Omental fat pad (tissue), 4 donors: ENCODE data around the gene RRBP1. TPM values are rescaled to one million over a fixed set of nuclear protein-coding genes. Genes with fewer than 3 reads are reported as not detected.
A peak's percentile ranks its signal among the peaks of the same experiment; 100 is the strongest.

Experiments used
- ATAC-seq: fragments of 150-250 bp; one replicate; pipeline ENCODE4 v1.9.1; 2016; ENCODE audit warnings: mild to moderate bottlenecking, moderate library complexity; ENCODE audit not compliant: low FRiP score
- DNase-seq: peaks from one replicate; pipeline ENCODE4 v3.0.0-alpha.2; 2019; ENCODE audit warnings: low spot score
- total RNA-seq, 4 donors: library from RNA; depleted of rRNA; stranded (reverse); fragments of >200 nt; gene quantifications; one replicate each; pipeline ENCODE4 v1.1.0, GENCODE V29; 2016
- TF ChIP-seq, protein P1 (sequence below), 3 donors: fragments of 450-650 bp; IDR thresholded peaks; one replicate each; pipeline ENCODE4 v1.5.1; 2016 to 2017; ENCODE audit warnings: antibody characterized with exemption in 3 of 3, mild to moderate bottlenecking in 3 of 3, moderate library complexity in 2 of 3

Gene RRBP1
- total RNA-seq, 4 donors from 2014 or later, result 67.9 to 142 (median 87.2) TPM

- TF ChIP-seq, protein P1, sequence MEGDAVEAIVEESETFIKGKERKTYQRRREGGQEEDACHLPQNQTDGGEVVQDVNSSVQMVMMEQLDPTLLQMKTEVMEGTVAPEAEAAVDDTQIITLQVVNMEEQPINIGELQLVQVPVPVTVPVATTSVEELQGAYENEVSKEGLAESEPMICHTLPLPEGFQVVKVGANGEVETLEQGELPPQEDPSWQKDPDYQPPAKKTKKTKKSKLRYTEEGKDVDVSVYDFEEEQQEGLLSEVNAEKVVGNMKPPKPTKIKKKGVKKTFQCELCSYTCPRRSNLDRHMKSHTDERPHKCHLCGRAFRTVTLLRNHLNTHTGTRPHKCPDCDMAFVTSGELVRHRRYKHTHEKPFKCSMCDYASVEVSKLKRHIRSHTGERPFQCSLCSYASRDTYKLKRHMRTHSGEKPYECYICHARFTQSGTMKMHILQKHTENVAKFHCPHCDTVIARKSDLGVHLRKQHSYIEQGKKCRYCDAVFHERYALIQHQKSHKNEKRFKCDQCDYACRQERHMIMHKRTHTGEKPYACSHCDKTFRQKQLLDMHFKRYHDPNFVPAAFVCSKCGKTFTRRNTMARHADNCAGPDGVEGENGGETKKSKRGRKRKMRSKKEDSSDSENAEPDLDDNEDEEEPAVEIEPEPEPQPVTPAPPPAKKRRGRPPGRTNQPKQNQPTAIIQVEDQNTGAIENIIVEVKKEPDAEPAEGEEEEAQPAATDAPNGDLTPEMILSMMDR (IDR thresholded peaks at IDR 0.05), result no peak
- DNase-seq (no peak), ATAC-seq (no peak)
Observed at GRCh38 chr20:17625246-17626051, 56.6 kb downstream of the RRBP1 start.

DNA sequence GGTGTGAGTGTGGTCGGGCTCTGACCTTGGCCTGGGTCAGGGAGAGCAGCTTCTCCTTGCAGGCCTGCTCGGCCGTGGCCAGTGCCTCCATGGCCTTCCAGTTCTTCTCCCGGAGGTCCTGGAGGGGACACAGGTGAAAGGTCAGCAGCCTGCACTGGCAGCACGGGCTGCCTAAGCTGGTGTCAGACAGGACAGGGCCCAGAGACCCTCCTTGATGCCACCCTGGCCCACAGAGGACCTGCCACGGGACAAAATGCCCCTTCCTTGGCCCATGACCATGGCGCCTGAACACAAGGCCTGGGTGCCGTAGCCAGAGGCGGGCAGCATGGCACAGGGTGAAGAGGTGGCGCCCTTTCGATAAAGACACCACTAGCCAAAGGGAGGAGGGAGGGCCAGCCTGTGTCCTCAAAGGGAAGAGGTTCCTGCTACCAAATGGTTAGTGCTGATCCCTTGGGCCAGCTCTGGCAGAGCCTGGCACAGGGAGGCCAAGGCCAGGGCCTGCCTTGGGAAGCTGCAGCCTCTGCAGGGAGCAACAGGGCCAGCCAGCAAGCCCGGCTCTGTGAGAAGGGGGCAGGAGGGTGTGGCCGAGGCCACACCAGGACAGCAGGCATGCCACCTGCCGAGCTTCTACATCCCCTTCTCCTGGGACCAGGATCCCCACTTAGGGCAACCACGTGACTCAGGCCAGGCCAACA is 57.3 kb downstream of the RRBP1 start:
- TF ChIP-seq, protein P1 (IDR thresholded peaks at IDR 0.05), result no peak
- no peak for ATAC-seq
- DNase-seq, result no peak

DNA sequence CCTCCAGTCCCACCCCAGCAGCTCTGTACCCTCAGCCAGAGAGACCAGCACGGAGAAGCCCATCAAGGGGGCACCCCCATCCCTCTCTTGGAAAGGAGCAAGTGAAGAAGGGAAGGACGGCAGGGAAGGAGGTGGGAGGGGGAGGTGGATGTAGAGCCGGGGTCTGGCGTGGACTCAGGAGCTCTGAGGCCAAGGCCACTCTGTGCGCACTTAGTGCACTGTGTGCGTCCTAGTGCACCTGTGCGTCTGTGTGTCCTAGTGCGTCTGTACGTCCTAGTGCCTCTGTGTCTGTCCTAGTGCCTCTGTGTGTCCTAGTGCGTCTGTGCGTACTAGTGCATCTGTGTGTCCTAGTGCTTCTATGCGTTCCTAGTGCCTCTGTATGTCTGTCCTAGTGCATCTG is 58.0 kb downstream of the RRBP1 start:
- TF ChIP-seq, protein P1 (IDR thresholded peaks at IDR 0.05), result no peak
- DNase-seq (no peak), ATAC-seq (no peak)

DNA sequence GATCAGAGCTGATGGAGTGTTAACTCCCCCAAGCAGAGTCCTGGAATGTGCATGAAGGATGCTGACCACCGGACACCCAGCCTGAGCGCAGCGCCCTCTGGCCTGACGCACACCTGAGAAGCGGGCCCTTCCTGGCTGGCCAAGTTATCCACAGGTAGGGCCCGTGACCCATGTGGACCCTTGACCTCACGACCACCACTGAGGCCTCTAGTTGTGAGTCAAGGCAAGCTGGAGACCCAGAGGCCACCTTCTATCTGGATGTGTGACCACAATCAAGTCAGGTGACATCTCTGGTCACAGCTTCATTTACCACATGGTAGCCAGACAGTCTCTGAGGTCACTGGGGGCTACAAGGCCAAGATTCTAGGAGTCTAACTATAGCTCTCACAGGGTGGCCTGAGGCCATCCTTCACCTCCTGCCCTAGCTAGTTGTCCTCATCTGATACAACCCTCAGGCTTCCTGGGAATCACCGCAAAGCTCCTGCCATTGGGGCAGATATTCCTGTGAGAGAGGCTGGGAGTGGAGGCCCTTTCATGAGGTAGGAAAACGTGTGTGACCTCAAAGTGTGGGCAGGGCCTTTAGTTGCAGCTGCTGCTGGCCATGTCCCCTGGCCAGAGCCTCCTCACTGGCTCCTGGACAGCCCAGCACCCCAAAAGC is 59.1 kb downstream of the RRBP1 start:
- DNase-seq, result no peak
- no peak for ATAC-seq
- TF ChIP-seq, protein P1 (IDR thresholded peaks at IDR 0.05), result no peak

- TF ChIP-seq, protein P1 (IDR thresholded peaks at IDR 0.05), result no peak
- ATAC-seq, result no peak
- DNase-seq, result peak; percentile 13
Observed at GRCh38 chr20:17622086-17622850, 59.8 kb downstream of the RRBP1 start.

DNA sequence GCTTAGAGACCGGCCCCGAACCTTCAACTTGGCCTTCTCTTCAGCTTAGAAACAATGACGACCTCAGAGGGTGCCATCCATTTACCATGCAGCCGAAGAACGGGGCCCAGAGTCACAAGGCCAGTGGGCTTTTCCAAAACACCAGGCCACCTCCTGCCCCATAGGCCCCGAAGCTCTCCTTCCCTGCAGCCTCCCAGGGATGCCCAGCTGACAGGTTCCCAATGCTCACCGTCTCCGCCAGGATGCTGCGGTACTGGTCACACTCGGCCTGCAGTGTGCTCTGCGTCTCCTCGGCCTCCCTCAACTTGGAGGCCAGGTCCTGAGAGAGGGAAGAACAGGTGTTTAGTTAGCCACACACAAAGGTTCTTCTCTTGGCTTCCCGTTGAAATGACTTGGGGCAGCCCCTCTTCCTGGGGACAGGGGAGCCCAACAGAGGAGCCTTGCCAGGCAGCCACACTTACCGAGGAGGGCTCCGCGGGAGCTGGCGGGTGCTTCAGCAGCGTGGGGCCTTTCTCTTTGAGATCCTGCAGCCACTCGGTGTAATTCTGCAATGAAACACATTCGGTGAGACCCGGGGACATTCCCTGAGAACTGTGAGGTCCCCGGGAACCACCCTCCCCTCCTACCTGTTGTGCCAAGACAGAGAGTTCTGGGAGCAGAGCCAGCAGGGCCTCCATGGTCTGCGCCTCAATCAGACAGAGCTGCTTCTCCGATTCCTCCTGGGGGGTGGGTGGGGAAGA is 60.6 kb downstream of the RRBP1 start:
- peak; percentile 17 for DNase-seq

More for the DNA sequence above, 60.6 kb downstream of the RRBP1 start:
- ATAC-seq, result no peak
- TF ChIP-seq, protein P1 (IDR thresholded peaks at IDR 0.05), result no peak
